GM13977 (cell line): ENCODE data around the gene C6orf136.

Experiments
- DNase-seq: peaks from one replicate; pipeline ENCODE4 v3.0.0; 2012; ENCODE audit warnings: low spot score
- CTCF ChIP-seq: IDR thresholded peaks from 2 replicates; pipeline ENCODE4 v1.5.1; 2012; ENCODE audit warnings: mild to moderate bottlenecking, control low read depth; ENCODE audit not compliant: insufficient read depth; ENCODE audit errors: extremely low read depth, missing control alignments
- in situ Hi-C: fragments of 300-500 bp; cut with MboI; formaldehyde crosslinking; loops from one replicate; pipeline ENCODE4 v1.12.0; 2022; ENCODE audit warnings: low sequenced_read_pairs, low pct_unique_long_range_greater_than_20kb, mixed read lengths, inconsistent platforms; ENCODE audit not compliant: unreplicated experiment

C6orf136 gene

GRCh38 chr6:30645989-30646388 is 944 bp upstream of the C6orf136 start:
- TF ChIP-seq CTCF, result no peak
- in situ Hi-C loops, result no loop called here
- DNase-seq, result no peak

- no peak for TF ChIP-seq CTCF
- DNase-seq, result peak; percentile 87
- in situ Hi-C loops, result no loop called here
Observed at GRCh38 chr6:30647242-30648116, 546 bp downstream of the C6orf136 start.

- in situ Hi-C loops, result no loop called here
- no peak for DNase-seq
- TF ChIP-seq CTCF, result no peak
Observed at GRCh38 chr6:30651143-30651542, 4.2 kb downstream of the C6orf136 start.

- no peak for TF ChIP-seq CTCF
Observed at GRCh38 chr6:30654798-30655742, 8.1 kb downstream of the C6orf136 start.

DNA sequence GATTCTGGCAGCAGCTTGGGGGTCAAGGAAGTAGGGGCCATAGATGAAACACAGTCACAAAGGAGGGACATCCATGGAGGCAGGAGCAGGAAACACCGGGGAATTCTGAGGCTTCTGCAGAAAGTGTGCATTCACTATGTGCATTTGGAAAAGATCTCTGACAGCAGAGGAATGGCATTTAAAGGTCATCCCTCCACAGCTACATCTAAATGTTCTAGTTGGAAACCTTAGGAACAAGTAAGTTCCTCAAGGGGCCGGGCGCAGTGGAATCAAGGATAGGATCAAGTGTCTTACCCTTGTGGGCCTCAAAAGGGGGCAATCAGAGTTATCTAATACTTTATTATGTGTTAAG is 8.8 kb downstream of the C6orf136 start:
- TF ChIP-seq CTCF, result no peak
- in situ Hi-C loops, result no loop called here
- no peak for DNase-seq

More at GRCh38 chr6:30654798-30655742, 8.1 kb downstream of the C6orf136 start:
- DNase-seq, result no peak
- in situ Hi-C loops, result no loop called here

DNA sequence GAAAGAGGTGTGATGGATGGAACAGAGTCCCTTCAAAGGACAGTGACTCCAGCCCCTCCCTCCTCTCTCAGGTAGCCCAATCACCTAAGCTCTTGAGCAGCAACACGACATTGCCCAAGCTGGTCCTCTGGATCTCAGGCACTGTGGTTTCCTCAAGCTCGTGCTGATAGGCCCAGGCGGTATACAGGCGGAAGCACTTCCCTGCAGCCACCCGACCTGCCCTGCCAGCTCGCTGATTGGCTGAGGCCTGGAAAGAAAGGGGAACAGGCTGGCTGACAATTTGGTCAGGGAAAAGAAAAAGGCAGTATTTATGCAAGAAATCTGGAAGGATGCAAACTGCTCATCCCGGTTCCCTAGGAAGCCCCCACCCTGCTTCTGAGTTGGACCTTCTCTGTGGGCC is 9.6 kb downstream of the C6orf136 start:
- no peak for TF ChIP-seq CTCF
- no peak for DNase-seq
- in situ Hi-C loops, result no loop called here
